Measurements from ENCODE around the gene SMAD3. TPM values are rescaled to one million over a fixed set of nuclear protein-coding genes. Genes with fewer than 3 reads are reported as not detected.

Gene SMAD3
- total and polyA plus RNA-seq, 4 donors = 4.0 to 12.2 (median 5.5) TPM

DNA sequence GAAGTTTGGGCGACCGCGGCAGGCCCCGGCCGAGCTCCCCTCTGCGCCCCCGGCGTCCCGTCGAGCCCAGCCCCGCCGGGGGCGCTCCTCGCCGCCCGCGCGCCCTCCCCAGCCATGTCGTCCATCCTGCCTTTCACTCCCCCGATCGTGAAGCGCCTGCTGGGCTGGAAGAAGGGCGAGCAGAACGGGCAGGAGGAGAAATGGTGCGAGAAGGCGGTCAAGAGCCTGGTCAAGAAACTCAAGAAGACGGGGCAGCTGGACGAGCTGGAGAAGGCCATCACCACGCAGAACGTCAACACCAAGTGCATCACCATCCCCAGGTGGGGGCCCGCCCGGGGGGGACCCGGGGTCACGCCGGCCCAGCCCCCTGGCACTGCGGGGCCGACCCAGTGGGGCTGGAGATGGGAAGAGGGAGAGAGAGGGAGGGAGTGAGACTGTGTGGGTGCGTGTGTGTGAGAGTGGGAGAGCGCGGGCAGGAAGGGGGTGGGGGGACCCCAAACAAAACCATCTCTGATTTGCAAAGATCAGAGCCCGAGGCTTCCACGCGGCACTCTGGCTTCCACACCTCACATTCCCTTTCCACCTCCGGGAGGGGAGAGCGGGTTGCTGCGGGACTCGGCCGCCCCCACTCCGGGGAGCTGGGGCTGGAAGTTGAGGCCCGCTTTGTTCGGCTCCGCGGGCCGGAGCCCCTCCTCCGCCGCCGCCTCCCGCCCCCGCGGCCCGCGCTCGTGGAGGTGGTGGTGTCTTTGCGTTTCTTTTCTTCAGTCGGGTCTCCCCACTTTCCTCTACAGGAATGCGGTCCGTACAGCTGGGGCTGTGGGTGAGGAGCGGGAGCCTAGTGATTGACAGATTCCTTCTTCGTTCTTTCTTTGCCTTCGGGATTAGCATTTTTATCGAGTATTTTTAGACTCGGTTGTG lies 898 bp downstream of the SMAD3 start:
- H3K27me3 ChIP-seq (ENCODE audit: control insufficient read depth in 4 of 4, insufficient read depth in 4 of 4, low read length in 3 of 4) = no peaks in the 10 kb centered on the region
- H3K9me3 ChIP-seq (ENCODE audit: control insufficient read depth in 4 of 4, low read length in 3 of 4) = no peaks in the 10 kb centered on the region
- peak overlapping the region; percentile 66 to 89 (median 82) for H3K4me3 ChIP-seq (ENCODE audit: low read depth in 1 of 3, low read length in 3 of 3)
- TF ChIP-seq HNF4A (conservative IDR thresholded peaks at IDR 0.05) (no peak), EGR1 (IDR thresholded peaks at IDR 0.05; ENCODE audit: low read depth in 2 of 2) (peak in 1 of 2 donors; percentile 36), RAD21 (IDR thresholded peaks at IDR 0.05) (no peak)
- TF ChIP-seq, protein P1, sequence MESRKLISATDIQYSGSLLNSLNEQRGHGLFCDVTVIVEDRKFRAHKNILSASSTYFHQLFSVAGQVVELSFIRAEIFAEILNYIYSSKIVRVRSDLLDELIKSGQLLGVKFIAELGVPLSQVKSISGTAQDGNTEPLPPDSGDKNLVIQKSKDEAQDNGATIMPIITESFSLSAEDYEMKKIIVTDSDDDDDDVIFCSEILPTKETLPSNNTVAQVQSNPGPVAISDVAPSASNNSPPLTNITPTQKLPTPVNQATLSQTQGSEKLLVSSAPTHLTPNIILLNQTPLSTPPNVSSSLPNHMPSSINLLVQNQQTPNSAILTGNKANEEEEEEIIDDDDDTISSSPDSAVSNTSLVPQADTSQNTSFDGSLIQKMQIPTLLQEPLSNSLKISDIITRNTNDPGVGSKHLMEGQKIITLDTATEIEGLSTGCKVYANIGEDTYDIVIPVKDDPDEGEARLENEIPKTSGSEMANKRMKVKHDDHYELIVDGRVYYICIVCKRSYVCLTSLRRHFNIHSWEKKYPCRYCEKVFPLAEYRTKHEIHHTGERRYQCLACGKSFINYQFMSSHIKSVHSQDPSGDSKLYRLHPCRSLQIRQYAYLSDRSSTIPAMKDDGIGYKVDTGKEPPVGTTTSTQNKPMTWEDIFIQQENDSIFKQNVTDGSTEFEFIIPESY (IDR thresholded peaks at IDR 0.05) = no peak
- peaks cover 0 to 5% (median 0%) of the 10 kb centered on the region in 4 donors for H3K36me3 ChIP-seq (ENCODE audit: control insufficient read depth in 4 of 4, insufficient read depth in 3 of 4, low read depth in 1 of 4, low read length in 3 of 4)
- peaks cover 13 to 51% (median 39%) of the 10 kb centered on the region in 4 donors for H3K4me1 ChIP-seq (ENCODE audit: control insufficient read depth in 4 of 4, insufficient read depth in 4 of 4, low read length in 3 of 4)
- under 1% methylated on average over 72 of the region's 72 CpGs for WGBS
- peak overlapping the region; percentile 81 to 93 for H3K27ac ChIP-seq (ENCODE audit: low read depth in 1 of 2, low read length in 2 of 2)
- no peak for DNase-seq (ENCODE audit: low spot score)
- H3K9ac ChIP-seq (ENCODE audit: low read depth in 1 of 2, low read length in 2 of 2) = peak overlapping the region; percentile 86 to 89

DNA sequence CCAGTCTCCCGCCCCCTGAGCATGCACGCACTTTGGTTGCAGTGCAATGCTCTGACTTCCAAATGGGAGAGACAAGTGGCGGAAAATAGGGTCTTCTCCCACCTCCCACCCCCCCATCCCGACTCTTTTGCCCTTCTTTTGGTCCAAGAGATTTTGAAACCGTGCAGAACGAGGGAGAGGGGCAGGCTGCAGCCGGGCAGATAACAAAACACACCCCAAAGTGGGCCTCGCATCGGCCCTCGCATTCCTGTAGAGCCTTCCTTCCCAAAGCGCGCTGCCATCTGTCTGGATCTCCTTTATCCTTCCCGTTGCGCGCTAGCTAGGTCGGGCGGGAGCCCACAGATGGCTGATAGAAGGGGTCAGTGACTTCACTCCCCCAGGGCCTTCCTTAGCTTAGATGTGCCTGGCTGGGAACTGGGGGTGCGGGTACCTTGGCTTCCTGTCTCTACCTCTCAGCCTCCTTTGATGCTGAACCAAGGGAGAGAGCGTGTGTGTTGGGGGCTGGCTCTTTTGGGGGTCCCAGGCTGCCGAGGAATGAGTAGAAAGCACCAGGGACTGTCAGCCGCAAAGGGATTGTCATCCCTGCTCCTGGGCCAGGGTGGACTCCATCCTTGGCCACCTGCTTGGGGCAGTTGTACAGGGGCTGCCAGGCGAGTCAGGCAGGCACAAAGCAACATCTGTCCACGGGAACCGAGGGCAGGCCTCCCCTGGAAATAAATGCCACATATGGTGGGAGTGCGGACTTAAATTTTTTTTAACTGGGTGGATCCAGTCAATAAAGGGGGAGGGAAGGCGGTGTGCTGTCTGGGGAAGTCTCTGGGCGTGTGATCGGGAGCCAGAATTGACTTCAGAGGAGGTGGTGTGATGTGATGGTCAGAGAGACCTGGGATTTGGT lies 1.8 kb downstream of the SMAD3 start:
- Histone ChIP-seq H3K4me1 (ENCODE audit: control insufficient read depth in 4 of 4, insufficient read depth in 4 of 4, low read length in 3 of 4) (peaks cover 10 to 45% (median 30%) of the 10 kb centered on the region in 4 donors), H3K4me3 (ENCODE audit: low read depth in 1 of 3, low read length in 3 of 3) (peak overlapping the region; percentile 66 to 89 (median 82)), H3K36me3 (ENCODE audit: control insufficient read depth in 4 of 4, insufficient read depth in 3 of 4, low read depth in 1 of 4, low read length in 3 of 4) (peaks cover 0 to 5% (median 0%) of the 10 kb centered on the region in 4 donors), H3K27me3 (ENCODE audit: control insufficient read depth in 4 of 4, insufficient read depth in 4 of 4, low read length in 3 of 4) (no peaks in the 10 kb centered on the region), H3K27ac (ENCODE audit: low read depth in 1 of 2, low read length in 2 of 2) (peak overlapping the region; percentile 81 to 93), H3K9ac (ENCODE audit: low read depth in 1 of 2, low read length in 2 of 2) (peak overlapping the region; percentile 14 to 89), H3K9me3 (ENCODE audit: control insufficient read depth in 4 of 4, low read length in 3 of 4) (no peaks in the 10 kb centered on the region)
- DNase-seq (ENCODE audit: low spot score) = no peak
- 17% methylated on average over 28 of the region's 28 CpGs for WGBS
- TF ChIP-seq, protein P1 (IDR thresholded peaks at IDR 0.05) = no peak
- TF ChIP-seq, protein P2, sequence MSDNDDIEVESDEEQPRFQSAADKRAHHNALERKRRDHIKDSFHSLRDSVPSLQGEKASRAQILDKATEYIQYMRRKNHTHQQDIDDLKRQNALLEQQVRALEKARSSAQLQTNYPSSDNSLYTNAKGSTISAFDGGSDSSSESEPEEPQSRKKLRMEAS (IDR thresholded peaks at IDR 0.05) = no peak
- TF ChIP-seq YY1 (IDR thresholded peaks at IDR 0.05) (no peak), HNF4G (IDR thresholded peaks at IDR 0.05) (no peak), GABPA (IDR thresholded peaks at IDR 0.05 in 1 of 2, conservative IDR thresholded peaks at IDR 0.05 in 1 of 2) (no peak), FOXA1 (IDR thresholded peaks at IDR 0.05) (no peak), JUND (IDR thresholded peaks at IDR 0.05) (no peak), FOXA2 (IDR thresholded peaks at IDR 0.05) (no peak)
- TF ChIP-seq, protein P3, sequence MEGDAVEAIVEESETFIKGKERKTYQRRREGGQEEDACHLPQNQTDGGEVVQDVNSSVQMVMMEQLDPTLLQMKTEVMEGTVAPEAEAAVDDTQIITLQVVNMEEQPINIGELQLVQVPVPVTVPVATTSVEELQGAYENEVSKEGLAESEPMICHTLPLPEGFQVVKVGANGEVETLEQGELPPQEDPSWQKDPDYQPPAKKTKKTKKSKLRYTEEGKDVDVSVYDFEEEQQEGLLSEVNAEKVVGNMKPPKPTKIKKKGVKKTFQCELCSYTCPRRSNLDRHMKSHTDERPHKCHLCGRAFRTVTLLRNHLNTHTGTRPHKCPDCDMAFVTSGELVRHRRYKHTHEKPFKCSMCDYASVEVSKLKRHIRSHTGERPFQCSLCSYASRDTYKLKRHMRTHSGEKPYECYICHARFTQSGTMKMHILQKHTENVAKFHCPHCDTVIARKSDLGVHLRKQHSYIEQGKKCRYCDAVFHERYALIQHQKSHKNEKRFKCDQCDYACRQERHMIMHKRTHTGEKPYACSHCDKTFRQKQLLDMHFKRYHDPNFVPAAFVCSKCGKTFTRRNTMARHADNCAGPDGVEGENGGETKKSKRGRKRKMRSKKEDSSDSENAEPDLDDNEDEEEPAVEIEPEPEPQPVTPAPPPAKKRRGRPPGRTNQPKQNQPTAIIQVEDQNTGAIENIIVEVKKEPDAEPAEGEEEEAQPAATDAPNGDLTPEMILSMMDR (IDR thresholded peaks at IDR 0.05; ENCODE audit: low read depth, low read length, missing input control) = no peak

All from liver (tissue), 9 donors.